GM21526 (cell line): ENCODE measurements around the gene GATA3.

Source experiments
- ATAC-seq: cut with Tn5 transposase; IDR thresholded peaks from one replicate; pipeline ENCODE4 v1.9.1; 2021; ENCODE audit warnings: moderate library complexity; ENCODE audit not compliant: unreplicated experiment, low FRiP score

Gene GATA3

DNA sequence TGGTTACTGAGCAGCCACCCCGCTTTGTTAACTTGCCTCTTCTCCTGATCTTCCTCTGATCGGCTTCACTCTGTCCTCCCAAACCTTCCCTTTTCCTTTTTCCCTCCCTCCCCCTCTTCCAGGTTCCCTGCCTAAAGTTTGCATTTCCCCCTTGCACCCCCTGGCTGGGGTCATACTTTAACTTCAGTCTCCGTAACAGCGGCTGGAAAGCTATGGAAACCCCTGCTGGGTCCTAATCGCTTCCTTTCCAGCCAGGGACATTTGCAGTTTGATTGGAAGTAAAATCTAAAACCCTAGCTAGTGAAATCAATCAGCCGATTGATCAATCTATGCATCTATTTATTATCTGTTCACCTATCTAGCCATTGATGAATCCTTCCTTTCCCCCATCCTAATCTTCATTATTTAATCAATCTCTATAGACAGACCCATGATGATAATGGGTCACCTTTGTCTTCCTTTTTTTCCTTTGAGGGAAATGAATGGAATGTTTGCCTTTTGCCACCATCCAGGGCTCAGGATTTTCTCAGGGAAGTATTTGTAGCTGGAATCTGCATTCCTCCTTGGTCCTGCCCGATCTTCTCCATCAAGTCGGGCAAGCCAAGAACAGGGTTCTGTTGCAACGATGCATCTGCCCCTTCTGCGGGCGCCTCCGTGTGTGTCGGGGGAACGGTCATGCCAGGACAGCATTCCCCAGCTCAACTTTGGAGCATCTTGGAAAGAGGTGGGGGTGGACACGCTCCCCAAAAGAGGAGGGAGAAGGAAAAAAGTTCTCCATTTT is 8.8 kb downstream of the GATA3 start:
- no peak for ATAC-seq

DNA sequence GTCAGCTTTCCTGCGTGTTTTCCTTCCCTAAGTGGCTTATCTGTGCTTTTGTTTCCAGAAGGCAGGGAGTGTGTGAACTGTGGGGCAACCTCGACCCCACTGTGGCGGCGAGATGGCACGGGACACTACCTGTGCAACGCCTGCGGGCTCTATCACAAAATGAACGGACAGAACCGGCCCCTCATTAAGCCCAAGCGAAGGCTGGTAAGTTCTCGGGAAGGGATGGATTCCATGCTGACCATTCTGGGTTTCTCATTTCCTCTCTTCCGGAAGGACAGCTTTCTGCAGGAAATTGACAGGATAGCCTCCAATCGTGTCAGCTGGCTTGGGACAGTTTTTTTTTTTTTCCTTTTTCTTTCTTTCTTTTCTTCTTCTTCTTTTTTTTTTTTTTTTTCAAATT is 9.4 kb downstream of the GATA3 start:
- no peak for ATAC-seq

DNA sequence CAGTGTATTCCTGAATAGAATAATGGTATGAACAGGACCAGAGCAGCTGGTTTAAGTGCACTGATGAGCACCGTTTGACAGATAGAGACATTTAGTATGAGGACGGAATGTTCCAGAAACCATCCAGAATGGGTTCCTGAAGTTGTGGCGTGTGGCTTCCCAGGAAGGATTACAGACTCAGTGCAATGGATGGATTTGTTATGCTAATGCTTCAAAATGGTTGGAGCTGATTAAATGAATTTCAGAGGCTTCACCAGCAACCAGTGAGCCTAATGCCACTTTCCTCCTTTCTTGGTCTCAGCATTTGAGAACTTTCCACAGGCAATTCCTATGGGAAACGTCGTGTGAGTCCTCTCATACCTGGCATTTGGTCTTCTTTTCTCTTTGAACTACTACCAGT is 9.9 kb downstream of the GATA3 start:
- no peak for ATAC-seq

DNA sequence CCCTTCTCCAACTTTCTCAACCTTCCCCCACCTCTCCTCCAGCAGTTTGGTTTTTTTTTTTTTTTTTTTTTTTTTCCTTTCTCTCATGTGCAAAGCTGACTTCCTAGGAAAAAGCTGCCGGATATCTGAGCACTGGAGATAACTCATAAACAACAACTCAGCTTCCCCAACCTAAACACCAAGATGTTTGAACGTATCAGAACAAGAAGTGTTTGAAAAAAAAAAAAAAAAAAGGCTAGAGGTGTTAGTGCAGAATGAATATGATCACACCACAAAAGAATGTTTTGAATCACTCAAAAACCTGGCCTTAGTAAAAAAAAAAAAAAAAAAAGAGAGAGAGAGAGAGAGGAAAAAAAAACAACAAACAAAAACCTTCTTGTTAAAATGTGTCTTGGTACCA is 11.2 kb downstream of the GATA3 start:
- ATAC-seq: no peak

DNA sequence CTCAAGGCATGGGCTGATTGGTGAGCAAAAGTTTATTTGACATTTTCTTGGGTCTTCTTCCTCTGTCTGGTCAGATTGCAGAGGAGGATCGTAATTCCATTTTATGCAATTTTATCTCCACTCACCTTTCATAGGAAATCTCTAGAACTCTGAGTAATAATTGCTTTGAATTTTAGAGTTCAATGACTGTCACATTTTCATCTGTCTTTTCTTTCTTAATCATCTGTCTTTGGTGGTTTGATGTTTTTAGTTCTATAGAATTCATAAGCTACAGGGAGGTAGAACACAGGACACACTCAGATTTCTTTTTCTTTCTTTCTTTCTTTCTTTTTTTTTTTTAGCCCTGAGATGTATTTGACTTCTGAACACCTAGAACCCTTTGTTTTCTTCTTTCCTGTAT is 11.6 kb downstream of the GATA3 start:
- no peak for ATAC-seq

DNA sequence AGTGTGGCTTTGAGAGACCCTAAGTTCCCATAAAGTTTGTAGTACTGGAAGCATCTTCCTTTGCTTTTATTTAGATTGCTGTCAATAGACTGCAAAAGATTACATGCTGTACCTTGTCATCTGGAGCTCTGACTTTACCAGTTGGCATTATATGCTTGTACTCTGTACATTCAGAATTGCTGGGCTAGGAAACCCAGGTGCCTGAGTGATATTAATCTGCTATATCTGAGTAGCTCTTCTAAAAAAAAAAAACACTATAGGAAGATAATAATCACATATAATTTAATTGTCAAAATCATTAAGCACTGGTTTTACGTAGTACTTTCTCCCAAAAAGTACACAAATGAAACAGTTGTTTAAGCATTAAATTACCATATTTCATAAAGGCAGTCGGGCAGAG is 12.3 kb downstream of the GATA3 start:
- no peak for ATAC-seq

DNA sequence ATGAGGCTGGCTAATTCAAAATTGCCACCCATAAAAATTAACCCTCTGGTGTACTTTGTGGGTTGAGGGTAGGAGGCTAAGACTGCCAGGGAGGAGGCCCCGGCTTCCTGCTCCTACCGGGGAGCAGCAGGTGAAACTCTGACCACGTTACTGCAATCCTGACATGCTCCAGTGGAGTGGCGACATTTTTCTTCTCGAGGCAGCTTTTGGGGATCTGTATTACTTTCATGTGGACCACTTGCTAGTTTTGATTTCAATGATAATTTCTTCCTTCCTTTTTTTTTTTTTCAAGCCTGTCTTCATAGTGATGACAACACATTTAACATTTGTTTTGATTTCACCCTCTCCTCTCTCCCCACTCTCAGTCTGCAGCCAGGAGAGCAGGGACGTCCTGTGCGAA is 14.6 kb downstream of the GATA3 start:
- ATAC-seq: no peak

DNA sequence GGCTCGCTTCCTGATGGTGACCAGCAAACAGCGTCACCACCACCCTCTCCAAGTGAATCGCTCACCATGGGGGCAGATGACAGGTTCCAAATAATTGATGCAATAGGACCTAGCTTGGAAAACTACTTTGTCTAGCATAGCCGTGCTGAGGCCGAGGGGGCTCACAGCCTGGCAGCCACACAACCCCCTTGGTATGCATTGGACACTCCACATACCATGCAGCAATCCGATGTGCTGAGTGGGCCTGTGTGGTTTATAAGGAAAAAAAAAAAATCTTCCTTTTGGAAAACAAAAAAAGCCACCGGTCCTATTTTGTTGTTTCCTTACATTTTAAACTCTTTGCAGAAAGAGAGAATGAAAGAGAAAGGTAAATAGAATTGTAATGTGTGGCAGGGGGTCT is 15.1 kb downstream of the GATA3 start:
- no peak for ATAC-seq

DNA sequence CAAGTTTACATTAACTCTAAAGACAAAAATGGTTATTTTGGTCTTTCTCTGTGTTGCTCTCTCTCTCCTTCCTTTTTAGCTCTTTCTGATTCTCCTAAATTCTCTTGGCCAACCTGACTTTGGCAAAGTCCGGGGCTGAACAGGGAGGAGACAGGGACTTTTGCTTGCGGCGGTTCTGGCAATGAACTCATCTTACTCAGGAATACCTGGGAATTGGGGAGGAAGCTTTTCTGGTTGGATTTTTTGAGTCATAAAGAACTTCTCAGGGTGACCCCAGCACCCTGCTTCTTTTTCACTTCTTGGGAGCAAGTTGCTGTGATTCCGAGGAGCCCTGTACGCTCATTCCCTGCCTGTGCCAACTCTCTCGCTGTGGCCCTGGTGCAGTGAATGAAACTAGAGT is 16.0 kb downstream of the GATA3 start:
- ATAC-seq: no peak

DNA sequence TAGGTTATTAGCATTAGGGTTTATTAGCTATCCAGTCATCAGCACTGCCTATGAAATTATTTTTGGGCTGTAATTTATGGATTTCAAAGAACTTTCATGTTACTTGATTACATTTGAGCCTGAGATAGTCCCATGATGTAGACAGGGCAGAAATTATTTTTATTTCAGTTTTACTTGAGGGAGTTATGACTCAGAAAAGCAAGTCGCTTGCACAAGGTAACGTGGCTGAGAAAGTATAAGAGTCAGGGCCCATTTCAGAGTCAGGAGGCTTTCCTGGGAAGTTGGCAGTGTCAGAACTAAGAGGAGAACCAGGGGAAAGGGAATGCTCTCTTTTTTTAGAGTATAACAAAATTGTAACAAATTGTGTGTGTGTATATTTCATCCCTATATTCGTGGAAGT is 16.5 kb downstream of the GATA3 start:
- ATAC-seq: no peak

DNA sequence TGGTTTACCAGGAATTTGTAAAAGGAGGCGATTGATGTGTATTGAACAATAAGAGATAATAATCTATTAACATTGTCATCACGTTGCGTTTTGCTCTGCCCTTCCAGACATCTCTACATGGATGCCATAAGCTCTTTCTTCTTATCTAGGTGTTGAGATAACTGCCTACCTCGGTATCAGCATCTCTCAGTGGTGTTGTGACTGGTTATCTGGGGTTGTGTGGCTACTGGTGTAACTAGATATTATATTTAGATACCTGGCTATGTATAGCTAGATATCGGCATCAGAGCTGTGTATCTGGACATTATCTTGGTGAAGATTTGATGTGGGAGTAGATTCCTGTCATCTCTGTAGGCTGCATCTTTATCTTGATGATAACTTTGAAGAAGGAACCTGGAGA is 17.2 kb downstream of the GATA3 start:
- ATAC-seq: no peak

DNA sequence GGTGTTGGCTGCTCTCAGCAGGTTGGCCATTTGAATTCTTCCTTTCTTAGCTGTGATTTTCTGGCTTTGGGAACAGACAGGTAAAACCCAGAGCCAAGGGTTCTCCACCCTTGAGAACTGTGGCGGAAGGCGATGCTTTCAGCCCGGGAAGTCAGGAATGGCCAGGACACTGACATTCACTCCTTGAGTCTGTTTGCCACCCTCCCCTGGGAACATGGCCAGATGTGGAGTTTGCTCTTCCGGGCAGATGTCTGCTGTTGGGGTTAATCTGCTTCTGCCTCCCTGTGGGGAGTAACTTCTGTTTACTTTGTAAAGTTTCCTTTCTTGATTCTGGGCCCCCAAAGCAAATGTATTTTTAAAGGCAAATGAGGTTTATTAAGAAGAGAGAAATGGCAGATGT is 17.7 kb downstream of the GATA3 start:
- ATAC-seq: no peak

DNA sequence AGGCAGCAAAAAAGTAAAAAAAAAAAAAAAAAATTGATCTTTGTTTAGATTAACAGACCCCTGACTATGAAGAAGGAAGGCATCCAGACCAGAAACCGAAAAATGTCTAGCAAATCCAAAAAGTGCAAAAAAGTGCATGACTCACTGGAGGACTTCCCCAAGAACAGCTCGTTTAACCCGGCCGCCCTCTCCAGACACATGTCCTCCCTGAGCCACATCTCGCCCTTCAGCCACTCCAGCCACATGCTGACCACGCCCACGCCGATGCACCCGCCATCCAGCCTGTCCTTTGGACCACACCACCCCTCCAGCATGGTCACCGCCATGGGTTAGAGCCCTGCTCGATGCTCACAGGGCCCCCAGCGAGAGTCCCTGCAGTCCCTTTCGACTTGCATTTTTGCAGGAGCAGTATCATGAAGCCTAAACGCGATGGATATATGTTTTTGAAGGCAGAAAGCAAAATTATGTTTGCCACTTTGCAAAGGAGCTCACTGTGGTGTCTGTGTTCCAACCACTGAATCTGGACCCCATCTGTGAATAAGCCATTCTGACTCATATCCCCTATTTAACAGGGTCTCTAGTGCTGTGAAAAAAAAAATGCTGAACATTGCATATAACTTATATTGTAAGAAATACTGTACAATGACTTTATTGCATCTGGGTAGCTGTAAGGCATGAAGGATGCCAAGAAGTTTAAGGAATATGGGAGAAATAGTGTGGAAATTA is 19.4 kb downstream of the GATA3 start:
- ATAC-seq: no peak

DNA sequence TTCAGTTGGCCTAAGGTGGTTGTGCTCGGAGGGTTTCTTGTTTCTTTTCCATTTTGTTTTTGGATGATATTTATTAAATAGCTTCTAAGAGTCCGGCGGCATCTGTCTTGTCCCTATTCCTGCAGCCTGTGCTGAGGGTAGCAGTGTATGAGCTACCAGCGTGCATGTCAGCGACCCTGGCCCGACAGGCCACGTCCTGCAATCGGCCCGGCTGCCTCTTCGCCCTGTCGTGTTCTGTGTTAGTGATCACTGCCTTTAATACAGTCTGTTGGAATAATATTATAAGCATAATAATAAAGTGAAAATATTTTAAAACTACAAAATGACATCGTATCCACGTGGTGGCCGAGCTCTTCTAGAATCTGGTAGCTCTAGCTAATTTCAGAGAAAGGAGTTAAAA is 20.4 kb downstream of the GATA3 start:
- no peak for ATAC-seq

DNA sequence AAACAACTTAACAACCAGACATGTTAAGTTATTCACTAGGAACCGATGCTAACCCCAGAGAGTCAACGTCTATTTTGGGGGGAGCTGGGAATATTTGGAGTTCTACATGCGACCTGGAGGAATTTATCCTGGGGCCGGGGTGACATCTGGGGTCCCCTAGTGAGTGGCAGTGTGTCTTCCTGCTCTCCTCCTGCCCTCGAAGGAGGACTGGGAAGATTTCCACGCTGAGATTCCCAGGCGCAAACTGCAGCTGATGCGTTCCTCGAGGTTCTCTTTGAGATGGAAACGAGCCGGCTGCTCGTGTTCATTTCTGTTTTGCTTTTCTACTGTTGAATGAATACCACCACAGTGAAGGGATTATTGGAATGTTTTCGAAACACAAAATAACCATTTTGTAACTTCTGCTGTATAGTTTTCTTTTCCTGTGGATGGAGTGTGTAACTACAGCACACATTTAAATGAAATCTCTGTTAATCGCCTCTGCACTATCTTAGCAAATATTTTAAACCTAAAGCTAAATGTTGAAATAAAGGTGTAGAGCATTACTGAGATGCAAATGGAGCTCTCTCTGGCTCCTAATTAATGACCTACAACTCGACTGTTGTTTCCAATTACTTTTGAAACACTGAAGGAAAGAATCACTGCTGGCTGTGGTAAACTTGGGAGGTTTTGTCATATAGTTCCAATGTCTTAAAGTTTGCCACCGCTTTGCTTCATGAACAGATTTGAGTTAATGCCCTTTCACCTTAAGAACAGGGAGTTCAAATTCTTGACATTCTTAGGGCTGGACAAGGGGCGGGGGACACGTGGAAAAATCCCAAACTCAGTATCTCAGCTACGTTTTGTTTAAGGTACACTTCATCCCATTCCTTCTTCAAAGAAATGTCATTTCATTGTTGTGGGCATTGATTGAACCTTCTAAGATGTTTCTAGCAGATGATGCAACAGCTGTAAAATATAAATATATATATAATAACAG is 21.1 kb downstream of the GATA3 start:
- ATAC-seq: no peak

DNA sequence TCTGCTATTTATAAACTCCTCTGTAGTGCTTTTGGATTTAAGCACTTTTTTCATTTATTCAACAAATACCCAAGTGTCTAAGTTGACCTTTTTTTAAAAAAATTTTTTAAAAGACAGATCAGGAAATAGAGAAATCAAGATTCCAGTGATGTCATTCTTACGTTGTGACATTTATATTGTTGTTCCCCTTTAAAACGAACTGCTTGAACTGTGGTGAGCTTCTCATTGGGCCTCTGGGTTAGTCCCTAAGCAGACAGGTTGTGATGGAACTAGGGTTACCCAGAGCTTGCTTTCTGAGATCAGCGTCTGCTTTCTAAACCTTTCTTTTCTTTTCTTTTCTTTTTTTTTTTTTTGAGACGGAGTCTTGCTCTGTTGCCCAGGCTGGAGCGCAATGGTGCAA is 22.4 kb downstream of the GATA3 start:
- ATAC-seq: no peak

DNA sequence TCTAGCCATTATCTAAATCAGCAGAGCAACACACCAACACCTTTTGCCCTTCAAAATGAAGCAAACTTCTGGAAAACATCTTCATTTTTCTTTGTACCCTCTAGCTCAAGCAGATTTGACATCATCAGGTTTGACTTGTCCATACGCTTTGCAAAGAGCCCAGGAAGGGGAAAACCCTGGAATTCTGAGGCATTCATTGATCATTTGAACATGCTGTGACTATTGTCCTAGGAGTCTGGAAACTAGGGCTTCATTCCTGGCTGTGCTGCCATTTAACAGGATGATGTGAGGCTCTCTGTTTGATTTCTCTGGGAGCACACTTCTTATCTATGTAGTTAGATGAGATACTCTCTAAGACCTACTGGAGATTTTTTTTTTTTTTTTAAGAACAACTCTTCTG is 23.5 kb downstream of the GATA3 start:
- no peak for ATAC-seq

DNA sequence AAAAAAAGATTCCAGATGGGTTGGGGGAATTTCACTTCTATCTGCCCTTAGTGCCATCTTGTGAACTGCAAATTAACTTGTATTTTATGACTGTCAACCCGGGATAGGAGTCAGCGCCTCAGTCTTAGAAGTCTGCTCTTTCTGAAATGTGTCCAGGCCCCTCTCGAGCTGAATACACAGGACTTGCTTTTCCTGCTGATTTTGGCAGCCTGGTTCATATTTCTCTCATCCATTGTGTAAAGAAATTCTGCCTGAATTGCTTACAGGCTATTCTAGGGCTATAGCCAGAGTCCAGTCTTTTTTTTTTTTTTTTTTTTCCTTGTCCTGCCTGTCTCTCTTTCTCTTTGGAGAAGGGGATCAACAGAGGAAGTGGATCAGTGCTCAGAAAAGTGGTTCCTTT is 24.6 kb downstream of the GATA3 start:
- no peak for ATAC-seq

DNA sequence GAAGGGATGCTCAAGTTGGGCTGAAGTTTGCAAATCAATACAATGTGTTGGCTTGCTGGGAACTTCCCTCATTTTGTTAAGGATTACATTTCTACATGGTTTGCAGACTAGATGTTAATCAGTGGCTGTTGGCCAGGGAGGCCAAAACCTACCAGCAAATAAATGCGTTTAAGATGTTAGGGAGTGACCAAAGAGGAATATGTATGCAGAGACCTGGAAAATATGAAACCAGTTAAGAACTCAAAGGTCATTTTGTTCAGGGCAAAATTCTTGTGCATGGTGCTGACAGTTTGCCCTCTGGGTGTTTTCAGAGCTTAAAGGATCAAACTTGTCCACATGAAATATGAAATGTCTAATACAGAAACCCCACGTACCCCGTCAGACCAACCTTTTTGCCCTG is 30.3 kb downstream of the GATA3 start:
- ATAC-seq: no peak

DNA sequence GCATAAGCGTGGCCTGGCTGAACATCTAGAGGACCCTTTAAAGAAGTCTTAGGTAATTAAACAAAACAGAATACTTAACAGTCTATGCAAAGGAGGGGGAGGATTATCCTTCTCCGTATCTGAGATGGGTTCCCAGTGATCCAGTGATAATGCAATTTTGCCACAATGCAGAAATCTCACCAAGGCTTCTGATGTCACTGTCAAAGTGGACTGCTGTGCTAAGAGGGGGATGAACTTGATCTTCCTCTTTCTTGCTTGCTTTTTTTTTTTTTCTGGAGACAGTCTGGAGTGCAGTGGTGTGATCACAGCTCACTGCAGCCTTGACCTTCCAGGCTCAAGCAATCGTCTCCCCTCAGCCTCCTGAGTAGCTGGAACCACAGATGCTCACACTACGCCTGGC is 30.8 kb downstream of the GATA3 start:
- no peak for ATAC-seq

DNA sequence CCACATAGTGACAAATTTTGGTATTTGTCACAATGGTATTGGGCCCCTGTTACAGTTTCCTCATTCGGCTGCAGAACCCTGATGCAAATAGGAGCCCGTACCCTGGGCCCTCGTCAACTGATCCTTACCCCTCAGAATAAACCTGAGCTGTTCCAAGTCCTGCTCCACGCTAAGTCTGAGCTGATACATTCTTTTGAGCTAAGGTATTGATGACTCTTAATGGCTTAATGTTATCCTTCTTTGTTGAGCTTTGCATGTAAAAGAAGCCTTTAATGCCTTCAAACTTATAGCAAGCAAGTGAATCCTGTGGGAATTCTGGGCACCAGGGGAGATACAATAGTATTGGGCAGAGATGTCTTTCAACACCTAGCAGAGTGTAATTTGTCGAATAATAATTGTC is 31.8 kb downstream of the GATA3 start:
- ATAC-seq: no peak
